Testis (tissue), 3 donors: ENCODE data around the gene MAP1LC3A. TPM values are rescaled to one million over a fixed set of nuclear protein-coding genes. Genes with fewer than 3 reads are reported as not detected.

Experiments
- DNase-seq: peaks from one replicate; pipeline ENCODE4 v3.0.0-alpha.2; 2019
- H3K27ac ChIP-seq, 2 donors: fragments of 200-600 bp; sonication (generic); one replicate each; pipeline ENCODE4 v1.5.1; 2019
- H3K27me3 ChIP-seq: fragments of 200-600 bp; sonication (generic); one replicate; pipeline ENCODE4 v1.5.1; 2019
- H3K36me3 ChIP-seq: fragments of 200-600 bp; sonication (generic); one replicate; pipeline ENCODE4 v1.5.1; 2017; ENCODE audit warnings: low read depth; ENCODE audit errors: missing control alignments
- H3K4me1 ChIP-seq: fragments of 200-600 bp; sonication (generic); one replicate; pipeline ENCODE4 v1.5.1; 2019
- H3K4me3 ChIP-seq, 2 donors: fragments of 200-600 bp; sonication (generic); one replicate each; pipeline ENCODE4 v1.5.1; 2017 to 2019
- H3K9me3 ChIP-seq: fragments of 200-600 bp; sonication (generic); one replicate; pipeline ENCODE4 v1.5.1; 2017
- POLR2A ChIP-seq: fragments of 450-650 bp; IDR thresholded peaks from one replicate; pipeline ENCODE4 v1.6.1; 2017; ENCODE audit warnings: antibody characterized with exemption, mild to moderate bottlenecking, moderate library complexity
- WGBS, 2 donors: methylation state at CpG; one replicate each; pipeline ENCODE4 v1.1.5; 2018; 5-methylcytosine and 5-hydroxymethylcytosine counted together
- intact Hi-C: fragments of 100-400 bp; cut with DNase I; formaldehyde crosslinking; loops from one replicate; pipeline ENCODE4 v1.15.1; 2023; ENCODE audit warnings: low total_unique reads
- polyA plus RNA-seq: library from polyadenylated mRNA; stranded (reverse); fragments of 350-450 nt; fragmentation: Illumina TruSeq; extraction: RNeasy Lipid Tissue Mini Kit (QIAGEN cat#74804); gene quantifications from one replicate; pipeline ENCODE4 v1.2.3, GENCODE V29; 2014; ENCODE audit warnings: low read depth, low replicate concordance; ENCODE audit not compliant: insufficient read depth
- total RNA-seq, 2 donors: library from RNA; depleted of rRNA; stranded (reverse); fragments of >200 nt; gene quantifications; one replicate each; pipeline ENCODE4 v1.2.3, GENCODE V29; 2016
- TF ChIP-seq, protein P1 (sequence below), 3 experiments: fragments of 450-650 bp in 2 of 3; fragments of 200-600 bp in 1 of 3; sonication (generic) in 1 of 3; IDR thresholded peaks; one replicate each; pipeline ENCODE4 v1.5.1; 2016 to 2019; ENCODE audit warnings: antibody characterized with exemption in 3 of 3, mild to moderate bottlenecking in 2 of 3, moderate library complexity in 1 of 3

The MAP1LC3A gene
- total and polyA plus RNA-seq, 3 donors from 2014 or later, result 62.9 to 104 (median 100.0) TPM

- peak; percentile 26 for DNase-seq
- H3K36me3 ChIP-seq, result no peaks in the 10 kb centered on the region
- no peaks in the 10 kb centered on the region for H3K4me1 ChIP-seq
- intact Hi-C loops, result no loop called here
- no peaks in the 10 kb centered on the region for H3K27me3 ChIP-seq
- peak overlapping the region; percentile 82 to 86 for H3K4me3 ChIP-seq
- peak overlapping the region; percentile 87 to 98 for H3K27ac ChIP-seq
- no peak for TF ChIP-seq POLR2A
- TF ChIP-seq, protein P1, sequence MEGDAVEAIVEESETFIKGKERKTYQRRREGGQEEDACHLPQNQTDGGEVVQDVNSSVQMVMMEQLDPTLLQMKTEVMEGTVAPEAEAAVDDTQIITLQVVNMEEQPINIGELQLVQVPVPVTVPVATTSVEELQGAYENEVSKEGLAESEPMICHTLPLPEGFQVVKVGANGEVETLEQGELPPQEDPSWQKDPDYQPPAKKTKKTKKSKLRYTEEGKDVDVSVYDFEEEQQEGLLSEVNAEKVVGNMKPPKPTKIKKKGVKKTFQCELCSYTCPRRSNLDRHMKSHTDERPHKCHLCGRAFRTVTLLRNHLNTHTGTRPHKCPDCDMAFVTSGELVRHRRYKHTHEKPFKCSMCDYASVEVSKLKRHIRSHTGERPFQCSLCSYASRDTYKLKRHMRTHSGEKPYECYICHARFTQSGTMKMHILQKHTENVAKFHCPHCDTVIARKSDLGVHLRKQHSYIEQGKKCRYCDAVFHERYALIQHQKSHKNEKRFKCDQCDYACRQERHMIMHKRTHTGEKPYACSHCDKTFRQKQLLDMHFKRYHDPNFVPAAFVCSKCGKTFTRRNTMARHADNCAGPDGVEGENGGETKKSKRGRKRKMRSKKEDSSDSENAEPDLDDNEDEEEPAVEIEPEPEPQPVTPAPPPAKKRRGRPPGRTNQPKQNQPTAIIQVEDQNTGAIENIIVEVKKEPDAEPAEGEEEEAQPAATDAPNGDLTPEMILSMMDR (IDR thresholded peaks at IDR 0.05), result no peak
- no peaks in the 10 kb centered on the region for H3K9me3 ChIP-seq
- WGBS, 2 donors, result 28 to 29% methylated on average over 10 to 38 of the region's 43 CpGs
Measured at GRCh38 chr20:34559311-34560140, 1.0 kb downstream of the MAP1LC3A start.

DNA sequence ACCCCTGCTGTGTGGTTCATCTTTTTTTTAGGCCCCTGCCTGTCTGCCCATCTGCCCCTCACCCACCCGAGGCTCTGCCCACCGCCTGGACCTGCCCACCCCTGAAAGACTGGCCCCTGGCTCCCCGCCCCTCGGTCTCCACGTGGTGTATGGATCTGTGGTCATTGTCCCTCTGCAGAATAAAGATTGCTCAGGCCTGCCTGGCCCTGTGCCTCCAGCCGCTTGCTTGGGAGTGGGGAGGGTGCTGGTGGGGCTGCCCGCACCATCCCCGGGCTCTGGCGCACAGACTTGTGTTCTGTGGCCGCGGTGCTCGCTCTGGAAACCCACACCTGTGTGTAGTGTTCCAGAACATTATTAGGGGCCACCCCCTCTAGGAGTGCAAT is 1.6 kb downstream of the MAP1LC3A start:
- H3K4me3 ChIP-seq, result no peak overlapping the region
- TF ChIP-seq POLR2A, result no peak
- TF ChIP-seq, protein P1 (IDR thresholded peaks at IDR 0.05), result no peak
- intact Hi-C loops, result no loop called here
- no peak for DNase-seq
- H3K36me3 ChIP-seq, result no peaks in the 10 kb centered on the region
- WGBS, 2 donors, result 80 to 87% methylated on average over 1 to 12 of the region's 12 CpGs
- no peaks in the 10 kb centered on the region for H3K4me1 ChIP-seq
- no peak overlapping the region for H3K27ac ChIP-seq
- H3K27me3 ChIP-seq, result no peaks in the 10 kb centered on the region
- no peaks in the 10 kb centered on the region for H3K9me3 ChIP-seq

GRCh38 chr20:34560614-34561013 is 2.1 kb downstream of the MAP1LC3A start:
- TF ChIP-seq, protein P1 (IDR thresholded peaks at IDR 0.05), result no peak
- TF ChIP-seq POLR2A, result no peak
- Histone ChIP-seq H3K27ac (no peak overlapping the region), H3K27me3 (no peaks in the 10 kb centered on the region), H3K36me3 (no peaks in the 10 kb centered on the region), H3K4me1 (no peaks in the 10 kb centered on the region), H3K9me3 (no peaks in the 10 kb centered on the region), H3K4me3 (no peak overlapping the region)
- intact Hi-C loops, result no loop called here
- 92 to 95% methylated on average over 3 to 7 of the region's 7 CpGs for WGBS, 2 donors
- DNase-seq, result no peak

DNA sequence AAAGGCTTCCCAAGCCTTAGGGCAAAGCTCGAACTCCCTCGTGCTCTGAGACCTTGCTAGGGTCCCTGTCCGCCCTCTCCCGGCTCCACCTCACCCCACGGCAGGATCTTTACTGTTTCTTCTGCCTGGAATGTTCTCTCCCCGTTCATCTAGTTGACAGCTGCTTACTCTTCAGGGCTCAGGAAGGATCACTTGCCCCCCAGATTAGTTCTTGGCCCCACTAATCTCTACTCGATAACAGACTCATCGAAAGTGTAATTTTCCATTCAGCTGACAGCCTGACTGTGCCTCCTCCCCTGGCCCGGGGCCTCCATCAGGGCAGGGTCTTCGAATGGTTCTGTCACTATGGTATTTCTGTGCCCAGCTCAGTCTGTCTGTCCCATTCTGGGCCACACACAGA is 3.1 kb downstream of the MAP1LC3A start:
- no peaks in the 10 kb centered on the region for H3K27me3 ChIP-seq
- intact Hi-C loops, result no loop called here
- H3K27ac ChIP-seq, result no peak overlapping the region
- no peaks in the 10 kb centered on the region for H3K36me3 ChIP-seq
- no peak for TF ChIP-seq POLR2A
- TF ChIP-seq, protein P1 (IDR thresholded peaks at IDR 0.05), result no peak
- no peaks in the 10 kb centered on the region for H3K9me3 ChIP-seq
- WGBS, 2 donors, result 84 to 86% methylated on average over 10 of the region's 10 CpGs
- H3K4me1 ChIP-seq, result no peaks in the 10 kb centered on the region
- H3K4me3 ChIP-seq, result no peak overlapping the region
- no peak for DNase-seq

GRCh38 chr20:34562641-34563040 is 4.1 kb downstream of the MAP1LC3A start:
- H3K27ac ChIP-seq, result no peak overlapping the region

More at GRCh38 chr20:34562641-34563040, 4.1 kb downstream of the MAP1LC3A start:
- H3K27me3 ChIP-seq, result no peaks in the 10 kb centered on the region
- intact Hi-C loops, result no loop called here
- no peaks in the 10 kb centered on the region for H3K36me3 ChIP-seq
- DNase-seq, result no peak
- 69 to 83% methylated on average over 4 to 5 of the region's 5 CpGs for WGBS, 2 donors
- H3K4me3 ChIP-seq, result no peak overlapping the region
- no peaks in the 10 kb centered on the region for H3K9me3 ChIP-seq
- TF ChIP-seq, protein P1 (IDR thresholded peaks at IDR 0.05), result peak in 2 of 3 experiments; percentile 16 to 30
- TF ChIP-seq POLR2A, result no peak
- H3K4me1 ChIP-seq, result no peaks in the 10 kb centered on the region
